RCC 7860 (cell line): ENCODE data around the gene TSHZ1.

ENCODE experiments used
- DNase-seq: peaks from one replicate; pipeline ENCODE4 v3.0.0-alpha.2; 2015; ENCODE audit warnings: low spot score
- FAIRE-seq: peaks from 2 replicates; lab custom pipeline; 2012; peaks lifted over from hg19 to GRCh38; lab: Jason Lieb, UNC

Gene TSHZ1

DNA sequence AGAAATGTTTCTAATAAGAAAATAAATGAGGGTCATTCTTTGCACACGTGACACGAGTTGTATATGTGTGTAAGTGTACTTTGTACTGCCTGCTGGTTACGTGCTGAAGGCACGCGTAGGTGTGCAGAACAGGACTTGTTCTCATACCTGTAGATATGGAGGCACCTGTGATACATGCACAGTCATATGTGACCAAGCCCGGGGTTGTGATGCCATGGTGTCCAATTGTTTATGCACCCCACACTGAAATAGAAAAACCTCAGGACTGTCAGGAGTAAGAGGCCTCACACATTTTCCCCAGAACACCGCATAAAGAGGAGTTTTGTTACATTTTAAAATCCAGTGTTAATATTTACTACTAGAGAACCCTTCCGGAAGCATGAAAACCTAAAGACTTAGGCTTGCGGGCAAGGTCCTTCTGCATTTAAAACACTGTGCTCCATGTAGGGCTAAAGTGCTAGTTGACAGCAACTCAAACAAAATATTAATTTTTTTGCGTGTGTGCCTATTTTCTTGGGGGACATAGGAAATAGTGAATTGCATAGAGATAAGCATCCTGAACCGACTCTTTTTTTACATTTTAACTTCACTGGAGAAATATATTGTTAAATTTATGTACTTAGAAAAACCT lies 9.3 kb downstream of the TSHZ1 start:
- DNase-seq: no peak
- no peak for FAIRE-seq

- FAIRE-seq (no peak), DNase-seq (no peak)
These were observed 10.2 kb downstream of the TSHZ1 start for GRCh38 chr18:75220551-75221355.

GRCh38 chr18:75221397-75221796 lies 10.8 kb downstream of the TSHZ1 start:
- DNase-seq: no peak
- no peak for FAIRE-seq

GRCh38 chr18:75221897-75222296 lies 11.3 kb downstream of the TSHZ1 start:
- DNase-seq (no peak), FAIRE-seq (no peak)

DNA sequence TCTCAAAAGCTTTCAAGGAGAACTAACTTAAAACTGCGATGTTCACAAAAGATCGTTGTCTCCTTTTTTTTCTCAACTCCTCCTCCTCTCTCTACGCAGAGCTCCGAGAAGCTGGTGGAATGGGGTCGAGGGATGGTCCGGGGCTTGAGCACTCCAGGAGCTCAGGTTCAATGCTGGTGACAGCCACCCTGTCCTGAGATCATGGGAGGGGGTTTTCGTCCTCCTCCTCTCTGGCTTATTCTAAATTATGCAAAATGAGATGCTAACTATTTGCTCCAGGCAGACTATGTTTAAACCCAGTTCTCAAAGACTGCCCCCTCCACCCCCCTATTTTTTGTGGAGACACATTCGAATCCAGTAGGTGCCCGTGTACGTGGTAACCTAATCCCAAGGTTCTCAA lies 11.8 kb downstream of the TSHZ1 start:
- no peak for FAIRE-seq
- DNase-seq: no peak

- FAIRE-seq: peak; percentile 94
- DNase-seq: peak; percentile 70
These were observed 13.2 kb downstream of the TSHZ1 start for GRCh38 chr18:75223687-75224347.

- peak; percentile 28 for DNase-seq
- FAIRE-seq: peak; percentile 83
These were observed 15.8 kb downstream of the TSHZ1 start for GRCh38 chr18:75226286-75226955.

DNA sequence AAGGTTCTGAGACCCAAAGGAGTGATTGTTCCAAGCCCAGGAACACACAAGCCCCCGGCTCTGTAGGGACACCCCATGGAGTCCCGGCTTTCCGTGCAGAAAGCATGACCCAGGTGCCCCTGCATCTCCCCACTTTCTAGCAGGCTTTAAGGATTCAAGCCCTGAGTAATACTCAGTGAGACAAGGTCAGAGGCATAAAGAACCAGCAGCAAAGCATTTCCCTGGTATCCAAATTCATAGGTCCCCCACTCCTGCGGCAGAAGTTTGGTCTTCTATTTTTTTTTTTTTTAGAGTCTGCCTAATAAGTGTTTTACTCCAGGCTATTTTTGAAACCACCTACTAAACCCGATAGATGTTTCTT lies 16.3 kb downstream of the TSHZ1 start:
- FAIRE-seq (no peak), DNase-seq (no peak)

- no peak for FAIRE-seq
- no peak for DNase-seq
These were observed 17.1 kb downstream of the TSHZ1 start for GRCh38 chr18:75227535-75228296.

DNA sequence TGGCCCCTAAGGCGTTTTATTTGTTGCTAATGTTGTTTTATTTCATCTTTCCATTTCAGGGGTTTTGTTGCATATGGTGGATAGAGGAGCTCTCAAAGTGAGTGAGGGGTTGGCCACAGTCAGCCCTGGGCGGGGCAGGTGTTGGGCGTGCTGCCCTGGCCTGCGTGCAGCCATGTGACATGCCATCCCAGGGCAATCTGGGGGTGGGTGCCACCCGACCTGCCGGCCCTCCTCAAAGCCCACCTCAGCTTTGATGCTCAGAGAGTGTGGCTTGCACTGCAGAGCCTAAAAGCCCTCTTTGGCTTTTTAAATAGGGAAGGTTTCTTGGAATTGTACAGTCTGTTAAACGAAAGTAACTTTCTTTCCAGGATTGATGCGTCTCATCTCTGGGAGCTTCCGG lies 18.4 kb downstream of the TSHZ1 start:
- DNase-seq (no peak), FAIRE-seq (no peak)

DNA sequence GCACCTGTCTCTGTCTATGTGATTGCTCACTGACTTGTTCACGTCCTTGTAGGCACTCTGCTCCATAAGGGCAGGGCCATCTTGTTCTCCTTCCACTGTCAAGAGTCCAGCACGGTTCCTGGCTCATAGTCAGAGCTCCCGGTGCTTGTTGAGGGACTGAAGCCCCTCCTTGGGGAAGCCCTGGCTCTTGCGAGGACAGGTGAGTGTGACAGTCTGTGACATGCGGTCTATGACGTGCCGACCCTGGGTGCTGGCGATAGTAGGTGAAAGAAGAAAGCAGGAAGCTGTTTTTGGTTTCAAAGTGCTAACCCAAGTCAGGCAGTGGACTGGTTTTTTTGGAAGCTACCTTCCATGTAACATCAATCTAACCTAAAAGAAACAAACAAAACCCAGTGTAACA lies 18.8 kb downstream of the TSHZ1 start:
- DNase-seq (no peak), FAIRE-seq (no peak)

DNA sequence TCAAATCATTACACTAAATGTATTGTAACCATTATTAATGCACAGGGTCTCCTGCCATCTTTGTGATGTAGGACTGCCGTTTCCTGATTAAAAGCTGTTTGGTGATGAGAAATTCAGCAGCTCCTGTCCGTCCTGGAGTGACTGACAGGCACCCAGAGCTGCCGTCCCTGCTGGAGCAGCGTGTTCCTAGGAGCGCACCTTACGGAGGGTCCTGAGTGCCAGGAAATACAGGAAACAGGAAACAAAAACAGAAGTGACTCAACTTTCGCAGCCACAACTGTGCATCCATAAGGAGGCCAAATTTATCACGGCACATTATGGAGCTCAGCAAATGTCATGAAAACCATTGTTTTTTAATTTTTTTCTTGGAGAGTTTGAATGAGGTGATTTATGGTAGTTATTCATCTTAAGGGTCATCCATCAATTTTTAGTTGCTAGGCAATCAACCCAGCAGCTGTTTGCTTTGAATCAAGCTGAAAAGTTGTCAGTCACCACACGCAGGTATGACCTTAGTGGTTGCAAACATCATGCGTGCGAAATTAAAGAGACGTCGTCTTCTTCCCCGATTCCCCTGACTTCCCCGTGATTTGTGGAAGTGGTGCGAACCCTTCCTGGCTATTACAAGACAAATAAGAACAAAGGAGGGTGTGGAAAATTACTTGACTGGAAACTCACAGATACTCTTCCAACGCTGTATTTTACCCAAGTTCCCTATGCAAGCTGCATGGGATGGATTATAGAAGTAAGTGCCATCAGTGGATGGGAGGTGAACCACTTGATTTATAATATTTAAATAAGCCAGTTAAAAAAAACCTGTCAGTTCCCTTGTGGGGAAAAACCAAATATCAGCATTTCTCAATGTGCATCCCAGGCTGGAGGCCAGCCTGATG lies 19.8 kb downstream of the TSHZ1 start:
- DNase-seq (no peak), FAIRE-seq (no peak)

DNA sequence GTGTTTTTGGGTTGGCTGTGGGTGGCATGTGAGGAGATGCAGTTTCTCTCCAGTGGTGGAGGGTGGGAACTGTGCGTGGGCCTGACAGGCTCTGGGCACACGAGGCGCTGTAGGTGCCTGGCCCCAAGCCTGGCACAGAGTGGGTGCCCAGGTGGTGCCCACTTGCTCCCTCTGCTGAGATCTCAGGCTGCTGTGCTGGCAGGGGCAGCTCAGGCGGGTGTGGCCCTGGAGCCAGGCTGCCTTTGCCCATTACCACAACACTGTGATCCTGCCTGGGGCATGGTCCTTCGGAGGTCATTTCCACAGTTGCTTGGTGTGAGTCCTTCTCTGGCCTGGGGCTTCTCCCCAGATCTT lies 20.4 kb downstream of the TSHZ1 start:
- no peak for DNase-seq
- no peak for FAIRE-seq

DNA sequence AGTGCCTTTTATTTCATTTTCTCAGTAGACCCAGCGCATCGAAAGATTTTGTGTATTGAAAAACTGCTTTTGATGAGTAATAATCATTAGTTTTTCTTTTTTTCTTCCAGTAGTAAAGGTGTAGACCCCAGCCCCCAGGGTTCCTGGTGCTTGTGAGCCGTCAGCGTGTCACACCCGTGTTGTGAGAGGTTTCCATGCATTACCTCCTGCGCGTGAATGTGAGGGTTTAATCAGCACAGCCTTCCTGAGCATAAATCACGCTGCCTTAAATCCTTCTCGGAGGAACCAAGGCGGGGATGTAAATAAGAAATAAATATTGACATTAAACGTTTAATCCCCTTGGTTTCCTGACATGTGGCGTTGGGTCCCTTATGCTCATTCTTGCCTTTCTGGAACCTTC lies 24.3 kb downstream of the TSHZ1 start:
- FAIRE-seq (no peak), DNase-seq (no peak)

- FAIRE-seq (no peak), DNase-seq (no peak)
These were observed 25.3 kb downstream of the TSHZ1 start for GRCh38 chr18:75235896-75236295.

- FAIRE-seq (no peak), DNase-seq (no peak)
These were observed 27.5 kb downstream of the TSHZ1 start for GRCh38 chr18:75238100-75238499.

- FAIRE-seq: no peak
- DNase-seq: no peak
These were observed 28.2 kb downstream of the TSHZ1 start for GRCh38 chr18:75238786-75239185.

- no peak for DNase-seq
- FAIRE-seq: no peak
These were observed 29.8 kb downstream of the TSHZ1 start for GRCh38 chr18:75240433-75240832.

- no peak for FAIRE-seq
- DNase-seq: no peak
These were observed 31.1 kb downstream of the TSHZ1 start for GRCh38 chr18:75241705-75242104.
